HG03558 (cell line): ENCODE measurements around the gene KRTAP10-8.
"Not testable (repeated sequence)": the region's sequence is repeated elsewhere in the genome, so short reads cannot be mapped to it uniquely, and the experiment has no call there.

Experiments used
- ATAC-seq: cut with Tn5 transposase; IDR thresholded peaks from one replicate; pipeline ENCODE4 v1.9.1; 2021; ENCODE audit warnings: moderate number of reproducible peaks; ENCODE audit not compliant: unreplicated experiment; ENCODE audit errors: extremely low read depth

The KRTAP10-8 gene

DNA sequence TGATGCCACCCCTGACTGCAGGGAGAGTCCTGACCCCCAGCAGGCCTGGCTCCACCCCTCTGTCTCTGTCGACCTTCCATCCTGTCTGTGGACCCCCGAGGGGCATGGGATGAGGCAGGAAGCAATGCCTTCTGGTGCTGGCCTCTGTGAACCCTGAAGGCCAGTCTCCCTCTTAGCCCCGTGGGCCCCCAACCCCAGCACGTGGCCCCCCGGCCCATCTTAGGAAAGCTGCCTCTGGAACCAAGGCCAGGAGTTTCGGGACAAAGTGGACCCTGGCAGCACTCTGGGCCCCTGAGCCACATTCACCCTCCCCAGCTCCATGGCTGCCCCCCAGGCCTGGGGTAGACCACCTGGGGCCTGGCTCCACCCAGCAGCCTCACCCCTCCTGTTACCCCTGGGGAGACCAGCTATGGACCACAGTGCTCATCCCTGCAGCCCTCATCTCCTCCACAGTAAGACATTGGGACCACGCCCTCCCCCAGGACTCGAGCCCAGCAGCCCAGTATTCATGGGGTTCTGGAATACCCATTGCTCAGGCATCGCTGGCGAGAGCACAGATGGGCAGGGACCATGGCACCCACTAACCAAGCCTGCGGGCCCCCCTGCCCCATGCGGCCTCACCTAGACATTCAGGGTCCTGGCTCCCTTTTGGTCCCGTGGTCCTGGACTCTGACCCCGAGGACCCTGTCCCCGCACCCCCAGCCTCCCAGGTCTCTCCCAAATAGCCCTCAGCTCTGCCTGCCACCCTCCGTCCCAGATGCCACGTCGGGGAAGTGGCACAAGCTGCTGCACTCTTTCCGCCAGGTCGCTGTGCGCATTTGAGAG is 26.8 kb downstream of the KRTAP10-8 start:
- not testable (repeated sequence) for ATAC-seq

DNA sequence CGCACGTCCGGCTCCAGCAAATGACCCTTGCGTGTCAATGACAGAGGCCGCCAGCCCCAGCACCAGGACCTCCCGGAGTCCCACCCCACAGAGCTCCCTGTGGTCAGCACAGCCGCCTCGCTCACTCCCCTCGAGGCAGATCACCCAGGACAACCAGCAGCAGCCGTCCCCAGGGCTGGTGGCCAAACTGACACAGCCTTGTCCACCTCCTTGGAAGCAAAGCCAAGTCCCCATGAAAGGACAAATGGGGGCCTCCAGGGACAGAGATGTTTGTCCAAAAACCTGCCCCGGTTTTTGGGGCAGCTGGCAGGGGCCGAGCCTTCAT is 27.4 kb downstream of the KRTAP10-8 start:
- ATAC-seq: no peak

DNA sequence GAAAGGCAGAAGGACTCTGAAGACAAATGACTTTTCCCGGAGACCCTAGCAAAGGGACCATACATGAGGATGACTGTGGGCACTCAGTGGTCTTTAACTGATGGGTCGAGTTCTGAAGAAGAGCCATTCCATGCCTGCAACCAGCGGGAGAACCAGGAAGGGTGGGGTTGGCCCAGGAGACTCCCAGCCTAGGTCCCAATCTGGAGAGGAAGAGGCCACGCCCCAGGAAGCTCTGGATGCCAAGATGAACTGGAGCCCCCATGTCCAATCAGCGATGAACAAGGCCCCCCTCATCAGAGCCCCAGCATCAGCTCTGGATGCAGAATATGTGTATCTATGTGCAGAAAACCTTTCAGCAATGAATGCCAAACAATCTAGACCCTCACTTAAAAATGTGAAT is 28.9 kb downstream of the KRTAP10-8 start:
- no peak for ATAC-seq

DNA sequence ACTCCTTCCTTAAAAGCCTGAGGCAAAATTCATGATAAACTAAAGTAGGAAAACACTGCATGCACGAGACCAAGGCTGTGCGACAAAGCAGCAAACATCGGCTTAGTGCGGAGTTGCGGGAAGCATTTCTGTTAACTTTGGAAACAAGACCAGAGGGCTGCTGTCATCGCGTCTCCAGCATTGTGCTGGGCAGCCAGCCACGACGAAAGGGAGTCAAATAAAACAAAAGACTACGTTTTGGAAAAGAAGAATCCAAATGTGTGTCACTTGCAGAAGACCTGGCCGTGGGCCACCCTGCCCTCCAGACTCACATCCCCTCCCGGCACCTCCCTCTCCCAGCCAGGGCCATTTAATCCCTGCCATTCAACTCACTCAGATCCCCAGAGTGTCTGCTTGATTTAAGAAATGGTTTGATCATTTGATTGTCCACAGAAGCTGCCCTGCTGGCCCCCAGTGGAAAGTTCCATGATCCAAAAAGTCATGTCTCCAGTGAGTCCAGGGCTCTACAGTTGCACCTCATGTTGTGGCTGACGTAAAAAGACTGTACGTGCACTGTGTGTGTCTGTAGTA is 31.9 kb downstream of the KRTAP10-8 start:
- ATAC-seq: no peak

DNA sequence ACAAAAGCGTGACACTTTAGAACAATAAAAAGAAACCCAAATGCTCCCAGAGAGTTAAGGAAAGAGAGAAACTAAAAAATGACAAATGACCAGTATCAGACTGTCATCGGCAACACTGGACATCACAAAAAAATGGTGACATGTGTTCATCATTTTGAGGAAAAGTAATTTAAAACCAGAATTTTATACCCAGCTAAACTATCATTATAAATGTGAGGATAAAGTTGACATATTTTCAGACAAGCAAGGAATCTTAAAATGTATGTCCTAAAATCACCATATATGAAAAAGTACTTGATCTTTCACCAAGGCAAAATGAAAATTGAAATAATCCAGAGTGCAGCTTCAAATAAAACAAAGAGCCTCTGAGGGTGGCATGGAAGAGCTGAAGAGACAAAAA is 33.0 kb downstream of the KRTAP10-8 start:
- no peak for ATAC-seq

DNA sequence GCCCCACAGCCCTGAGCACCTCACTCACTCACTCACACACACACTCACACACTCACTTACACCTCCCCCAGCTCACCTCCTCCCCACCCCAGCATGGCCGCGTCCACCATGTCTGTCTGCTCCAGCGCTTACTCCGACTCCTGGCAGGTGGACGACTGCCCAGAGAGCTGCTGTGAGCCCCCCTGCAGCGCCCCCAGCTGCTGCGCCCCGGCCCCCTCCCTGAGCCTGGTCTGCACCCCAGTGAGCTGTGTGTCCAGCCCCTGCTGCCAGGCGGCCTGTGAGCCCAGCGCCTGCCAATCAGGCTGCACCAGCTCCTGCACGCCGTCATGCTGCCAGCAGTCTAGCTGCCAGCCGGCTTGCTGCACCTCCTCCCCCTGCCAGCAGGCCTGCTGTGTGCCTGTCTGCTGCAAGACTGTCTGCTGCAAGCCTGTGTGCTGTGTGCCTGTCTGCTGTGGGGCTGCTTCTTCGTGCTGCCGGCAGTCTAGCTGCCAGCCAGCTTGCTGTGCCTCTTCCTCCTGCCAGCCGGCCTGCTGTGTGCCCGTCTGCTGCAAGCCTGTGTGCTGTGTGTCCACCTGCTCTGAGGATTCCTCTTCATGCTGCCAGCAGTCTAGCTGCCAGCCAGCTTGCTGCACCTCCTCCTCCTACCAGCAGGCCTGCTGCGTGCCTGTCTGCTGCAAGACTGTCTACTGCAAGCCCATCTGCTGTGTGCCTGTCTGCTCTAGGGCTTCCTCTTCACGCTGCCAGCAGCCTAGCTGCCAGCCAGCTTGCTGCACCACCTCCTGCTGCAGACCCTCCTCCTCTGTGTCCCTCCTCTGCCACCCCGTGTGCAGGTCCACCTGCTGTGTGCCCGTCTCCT is 34.7 kb downstream of the KRTAP10-8 start, which contains the start of gene KRTAP10-11:
Gene KRTAP10-11 (plus strand): TSS at position 49 of the 856 bp plus-strand sequence. CDS start 45 bp downstream, at position 94.
- ATAC-seq: not testable (repeated sequence)

DNA sequence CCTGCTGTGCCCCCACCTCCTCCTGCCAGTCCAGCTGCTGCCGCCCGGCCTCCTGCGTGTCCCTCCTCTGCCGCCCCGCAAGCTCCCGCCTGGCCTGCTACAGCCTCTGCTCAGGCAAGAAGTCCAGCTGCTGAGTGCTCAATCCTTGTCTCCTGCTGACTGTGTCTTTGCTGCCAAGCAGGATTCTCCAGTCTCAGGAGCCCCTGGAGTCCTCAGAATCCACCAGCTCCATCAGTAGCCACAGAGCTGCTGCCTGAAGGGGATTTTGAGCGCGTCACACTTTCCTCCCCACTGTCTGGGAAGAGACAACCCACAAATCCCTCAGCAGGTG is 35.3 kb downstream of the KRTAP10-8 start:
- no peak for ATAC-seq

DNA sequence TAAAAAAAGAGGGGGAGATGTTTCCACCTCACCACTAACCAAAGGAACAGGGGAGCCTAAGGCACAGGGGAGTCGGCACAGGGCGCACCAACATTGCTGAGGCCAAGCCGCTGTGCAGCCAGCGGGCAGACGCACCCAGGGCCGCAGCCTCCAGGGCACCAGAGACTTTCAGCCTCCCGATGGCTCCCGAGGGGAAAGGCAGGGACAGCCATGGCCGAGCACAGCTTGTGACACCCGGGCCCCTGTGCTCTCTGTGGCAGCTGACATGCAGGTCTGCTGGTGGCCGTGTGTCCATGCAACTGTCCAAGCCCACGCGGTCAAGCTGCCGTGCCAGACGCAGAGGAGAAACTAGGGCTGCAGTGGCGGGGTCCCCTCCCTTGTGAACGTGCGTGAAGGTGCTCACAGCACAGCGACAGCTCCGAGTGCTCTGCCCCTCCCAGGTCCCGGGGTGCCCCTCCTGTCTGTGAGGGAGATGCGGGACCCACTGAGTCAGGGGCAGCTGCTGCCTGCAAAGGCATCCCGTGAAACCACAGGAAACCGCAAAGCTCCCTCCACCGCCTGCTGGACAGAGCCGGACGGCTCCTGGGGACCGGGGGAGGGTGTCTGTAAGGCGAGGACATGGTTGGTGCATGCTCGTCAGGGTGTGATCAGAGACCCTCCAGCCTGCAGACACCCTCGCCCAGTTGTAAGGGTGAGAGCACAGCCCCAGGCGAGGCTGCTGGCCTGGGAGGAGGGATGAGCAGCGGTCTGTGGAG is 36.9 kb downstream of the KRTAP10-8 start:
- no peak for ATAC-seq

DNA sequence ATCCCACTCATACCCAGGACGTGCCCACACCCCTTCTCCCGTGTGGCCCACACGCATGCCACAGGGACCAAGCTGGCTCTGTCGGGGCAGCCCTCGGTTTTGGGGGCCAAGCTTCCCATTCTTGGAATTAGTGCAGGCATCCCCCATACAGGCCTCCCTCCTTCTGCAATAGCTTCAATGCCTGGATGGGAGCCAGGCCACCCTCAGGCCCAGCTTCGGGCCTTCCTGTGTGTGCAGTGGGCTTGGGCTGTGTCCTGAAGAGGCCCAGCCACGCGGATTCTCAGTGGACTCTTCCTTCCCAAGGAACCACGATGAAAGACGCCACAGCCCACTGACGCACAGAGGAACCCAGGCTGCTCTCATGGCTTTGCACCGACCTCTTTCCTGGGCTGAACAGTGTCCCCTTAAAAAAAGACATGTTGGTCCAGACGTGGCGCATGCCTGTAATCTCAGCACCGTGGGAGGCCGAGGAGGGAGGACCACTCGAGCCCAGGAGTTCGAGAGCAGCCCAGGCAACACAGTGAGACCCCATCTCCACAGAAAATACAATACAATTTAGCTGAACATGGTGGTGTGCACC is 37.7 kb downstream of the KRTAP10-8 start:
- ATAC-seq: no peak

DNA sequence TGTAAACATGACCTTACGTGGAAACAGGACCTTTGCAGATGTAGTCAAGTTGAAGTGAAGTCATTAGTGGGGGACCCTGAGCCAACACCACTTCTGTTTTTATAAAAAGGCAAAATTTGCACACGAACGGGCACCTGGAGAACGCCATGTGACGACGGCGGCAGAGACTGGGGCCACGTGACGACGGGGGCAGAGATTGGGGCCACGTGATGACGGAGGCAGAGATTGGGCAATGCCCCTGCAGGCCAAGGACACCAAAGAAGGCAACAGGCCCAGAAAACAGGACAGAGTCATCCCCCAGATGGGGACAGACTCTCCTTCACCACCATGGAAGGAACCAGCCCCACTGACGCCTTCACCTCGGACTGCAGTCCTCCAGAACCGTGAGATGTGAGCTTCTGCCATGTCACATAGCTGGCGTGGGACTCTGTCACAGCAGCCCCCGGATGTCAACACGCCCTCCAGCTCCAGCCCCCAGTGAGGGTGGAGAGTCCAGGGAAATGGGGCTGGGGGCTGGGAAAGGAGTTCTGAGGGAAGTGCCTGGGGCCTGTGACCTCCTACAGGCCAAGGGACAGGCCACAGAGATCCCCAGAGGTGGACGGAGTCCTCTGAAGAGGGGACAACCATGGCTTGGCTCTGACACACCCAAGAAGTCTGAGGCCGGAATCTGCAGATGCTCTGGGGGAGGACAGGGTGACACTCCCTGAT is 38.5 kb downstream of the KRTAP10-8 start:
- ATAC-seq: no peak

DNA sequence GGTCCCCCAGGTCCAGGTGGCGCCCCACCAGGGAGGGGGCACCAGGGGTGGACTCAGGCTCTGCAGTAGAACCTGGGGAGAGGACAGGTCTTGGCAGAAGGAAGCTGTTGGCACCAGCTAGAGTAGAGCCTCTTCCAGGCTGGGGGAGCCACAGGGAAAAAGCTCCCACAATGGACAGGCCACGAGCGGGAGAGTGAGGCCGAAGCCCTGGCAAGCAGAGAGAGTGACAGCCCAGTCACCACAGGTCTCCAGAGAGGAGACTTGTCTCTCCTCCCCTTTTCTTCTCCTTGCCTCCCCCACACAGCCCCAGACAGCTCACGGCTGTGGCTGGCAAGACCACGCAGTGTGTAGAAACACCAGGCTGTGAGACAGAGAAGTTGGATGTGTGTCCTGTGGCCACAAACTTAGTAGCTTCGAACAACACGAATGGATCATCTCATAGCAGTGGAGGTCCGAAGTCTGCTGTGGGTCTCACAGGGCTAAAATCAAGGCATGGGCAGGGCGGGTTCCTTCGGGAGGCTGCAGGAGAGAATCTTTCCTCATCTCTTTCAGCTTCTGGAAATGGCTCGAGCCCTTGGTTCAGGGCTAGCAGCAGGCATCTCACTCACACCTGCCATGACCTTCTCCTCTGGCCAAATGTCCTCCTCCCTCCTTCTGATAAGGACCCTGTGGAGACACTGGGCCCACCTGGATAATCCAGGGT is 39.2 kb downstream of the KRTAP10-8 start:
- no peak for ATAC-seq

DNA sequence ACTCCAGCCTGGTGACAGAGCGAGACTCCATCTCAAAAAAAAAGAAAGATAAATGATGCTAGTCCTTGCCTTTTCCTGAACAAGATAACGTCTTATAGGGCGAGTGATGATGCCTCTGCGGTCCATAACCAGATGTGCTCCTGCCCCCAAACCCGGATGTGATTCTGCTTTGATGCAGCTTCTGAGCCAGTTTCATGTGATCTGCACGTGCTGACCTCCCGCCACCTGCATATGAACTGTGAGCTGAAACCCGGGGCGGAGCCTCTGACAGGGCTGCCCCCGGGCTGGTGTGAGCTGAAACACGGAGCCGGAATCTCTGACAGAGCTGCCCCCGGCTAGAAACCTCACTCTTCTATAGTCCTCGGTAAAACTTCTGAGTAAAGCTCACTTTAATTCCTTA is 41.2 kb downstream of the KRTAP10-8 start:
- ATAC-seq: no peak

DNA sequence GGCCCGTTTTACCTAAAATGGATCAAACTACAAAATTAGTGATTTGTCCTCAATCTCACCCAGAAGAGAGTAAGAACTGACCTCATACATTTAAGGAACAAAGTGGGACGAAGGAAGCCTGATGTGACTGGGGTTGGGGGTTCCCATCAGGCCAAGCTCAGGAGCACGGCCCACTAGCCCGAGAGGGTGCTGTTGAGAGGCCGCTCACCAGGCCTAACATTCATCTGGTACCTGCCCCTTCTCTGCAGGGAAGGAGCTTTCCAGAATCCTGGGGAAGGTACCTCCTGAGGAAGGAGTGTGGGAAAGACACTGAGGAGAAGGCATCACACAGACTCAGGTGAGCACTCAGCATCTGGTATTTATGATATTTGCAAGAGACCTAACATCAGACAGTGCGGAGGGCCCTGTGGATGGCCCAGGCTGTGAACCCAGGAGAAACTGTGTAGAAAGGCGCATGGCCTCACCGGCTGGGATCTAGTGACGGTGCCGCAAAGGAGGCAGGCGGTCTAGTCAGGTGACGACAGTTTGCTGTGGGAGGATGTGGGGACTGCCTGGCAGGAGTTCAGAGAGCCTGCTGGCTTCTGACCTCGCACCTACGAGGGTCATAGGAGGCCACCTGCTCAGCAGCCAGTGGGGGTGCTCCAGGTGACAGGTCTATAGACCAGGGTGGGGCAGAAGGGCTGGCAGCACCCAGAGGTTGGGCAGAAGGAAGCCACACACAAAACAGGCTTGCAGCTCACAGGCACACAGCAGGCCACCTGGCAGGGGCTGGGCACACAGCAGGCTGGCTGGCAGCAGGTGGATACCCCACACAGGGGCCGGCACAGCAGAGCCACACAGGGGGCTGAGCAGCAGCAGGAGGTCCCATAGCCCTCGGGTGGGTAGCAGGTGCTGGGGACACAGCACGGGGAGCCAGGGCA is 42.0 kb downstream of the KRTAP10-8 start:
- no peak for ATAC-seq

DNA sequence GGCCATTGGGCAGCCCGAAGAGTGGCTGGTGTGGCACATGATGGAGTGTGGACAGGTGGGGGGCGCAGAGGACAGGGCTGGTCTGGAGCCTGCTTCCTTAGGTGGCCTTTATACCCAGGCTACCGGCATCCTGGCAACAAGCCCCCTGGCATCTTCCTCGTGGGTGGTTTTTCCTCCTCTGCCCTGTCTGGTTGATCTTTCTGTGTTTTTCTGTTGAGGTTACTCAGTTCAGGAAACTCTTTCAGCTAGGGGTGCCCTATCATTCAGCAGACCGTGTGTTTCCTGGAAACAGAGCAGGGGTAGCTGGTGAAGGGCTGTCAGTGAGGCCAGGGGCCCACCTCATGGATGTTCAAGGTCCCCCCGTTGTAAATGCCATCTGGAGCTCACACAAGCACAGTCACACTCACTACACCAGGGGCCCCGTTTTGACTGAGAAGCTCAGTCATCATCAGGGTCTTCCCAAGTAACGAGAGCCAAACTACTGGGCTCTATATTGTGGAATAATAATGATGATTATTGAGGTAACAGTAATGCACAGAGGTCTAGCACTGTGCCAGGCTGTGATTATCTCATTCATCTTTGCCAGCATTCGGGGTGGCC is 42.8 kb downstream of the KRTAP10-8 start, which contains the start of gene KRTAP12-4:
Gene KRTAP12-4 (minus strand): TSS at position 84 of the 600 bp plus-strand sequence. CDS start 45 bp downstream, at position 39.
- ATAC-seq: no peak

DNA sequence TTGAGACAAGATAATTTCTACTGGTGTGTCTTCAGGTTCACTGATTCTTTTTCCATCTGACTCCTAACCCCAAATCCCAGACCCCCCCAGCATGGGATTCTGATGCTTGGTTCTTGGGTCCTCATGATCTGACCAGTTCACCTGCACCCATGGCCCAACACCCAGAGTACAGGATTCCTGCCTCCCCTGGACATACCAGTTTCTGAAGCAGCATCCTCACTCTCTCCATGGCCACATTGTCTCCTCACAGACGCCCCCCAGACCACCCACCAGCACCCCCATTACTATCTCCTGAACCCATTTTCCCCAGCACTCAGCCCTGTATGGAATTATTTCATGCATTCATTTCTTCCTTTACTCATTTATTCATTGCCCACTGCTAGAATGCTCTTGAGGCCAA is 45.0 kb downstream of the KRTAP10-8 start:
- no peak for ATAC-seq

DNA sequence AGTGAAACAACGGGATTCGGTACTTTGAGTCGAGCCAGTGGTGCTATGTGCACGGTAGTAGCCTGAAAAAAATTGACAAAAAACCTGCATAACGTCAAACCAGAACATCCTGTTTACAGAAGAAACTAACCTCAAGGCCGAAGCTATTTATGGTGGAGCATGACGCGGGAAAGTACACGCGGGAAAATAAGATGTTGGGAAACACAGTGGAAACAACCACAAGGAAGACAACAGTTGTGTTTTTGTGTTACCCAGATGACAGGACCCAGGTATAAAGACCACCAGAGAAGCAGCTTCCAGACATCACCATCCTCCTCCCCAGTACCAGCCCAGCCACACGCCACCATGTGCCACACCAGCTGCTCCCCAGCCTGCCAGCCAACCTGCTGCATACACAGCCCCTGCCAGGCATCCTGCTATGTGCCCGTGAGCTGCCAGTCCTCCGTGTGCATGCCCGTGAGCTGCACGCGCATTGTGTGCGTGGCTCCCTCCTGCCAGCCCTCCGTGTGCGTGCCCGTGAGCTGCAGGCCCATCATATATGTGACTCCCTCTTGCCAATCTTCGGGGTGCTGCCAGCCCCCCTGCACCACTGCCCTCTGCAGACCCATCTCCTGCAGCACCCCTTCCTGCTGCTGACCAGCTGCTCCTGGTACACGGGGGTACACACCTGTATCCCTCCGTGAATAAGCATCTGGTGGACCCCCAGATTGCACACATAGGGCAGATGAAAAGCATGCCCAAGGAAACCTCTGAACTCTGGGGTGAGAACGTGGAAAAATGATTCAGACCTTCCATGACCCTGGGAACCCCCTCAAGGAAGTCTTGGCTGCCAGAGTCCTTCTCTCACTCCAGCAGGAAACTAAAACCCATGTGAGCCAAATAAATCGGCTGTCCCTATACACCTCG is 46.0 kb downstream of the KRTAP10-8 start, which contains the start of gene KRTAP12-3:
Gene KRTAP12-3 (plus strand): TSS at position 298 of the 906 bp plus-strand sequence. CDS start 48 bp downstream, at position 346.
- ATAC-seq: no peak
